Left forelimb (tissue), 1 donor: ENCODE results near the gene ZFAND3.
"Not testable (repeated sequence)": the region's sequence is repeated elsewhere in the genome, so short reads cannot be mapped to it uniquely, and the experiment has no call there.

Experiments
- DNase-seq: peaks from one replicate; pipeline ENCODE4 v3.0.0-alpha.2; 2018; ENCODE audit warnings: low spot score

Gene ZFAND3

DNA sequence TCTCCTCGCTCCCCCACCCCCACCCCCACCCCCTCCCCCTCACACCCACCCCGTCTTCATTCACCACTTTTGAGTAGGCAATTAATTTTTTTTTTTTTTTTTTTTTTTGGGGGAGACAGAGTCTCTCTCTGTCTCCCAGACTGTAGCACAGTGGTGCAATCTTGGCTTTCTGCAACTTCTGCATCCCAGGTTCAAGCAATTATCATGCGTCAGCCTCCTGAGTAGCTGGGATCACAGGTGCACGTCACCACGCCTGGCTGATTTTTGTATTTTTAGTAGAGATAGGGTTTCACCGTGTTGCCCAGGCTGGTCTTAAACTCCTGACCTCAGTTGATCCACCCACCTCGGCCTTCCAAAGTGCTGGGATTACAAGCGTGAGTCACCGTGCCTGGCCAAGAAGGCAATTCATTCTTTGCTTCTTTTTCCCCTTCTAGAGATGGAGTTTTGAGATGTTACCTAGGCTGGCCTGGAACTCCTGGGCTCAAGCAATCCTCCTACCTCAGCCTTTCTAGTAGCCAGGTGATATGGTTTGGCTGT, 230.4 kb downstream of the ZFAND3 start:
- not testable (repeated sequence) for DNase-seq

DNA sequence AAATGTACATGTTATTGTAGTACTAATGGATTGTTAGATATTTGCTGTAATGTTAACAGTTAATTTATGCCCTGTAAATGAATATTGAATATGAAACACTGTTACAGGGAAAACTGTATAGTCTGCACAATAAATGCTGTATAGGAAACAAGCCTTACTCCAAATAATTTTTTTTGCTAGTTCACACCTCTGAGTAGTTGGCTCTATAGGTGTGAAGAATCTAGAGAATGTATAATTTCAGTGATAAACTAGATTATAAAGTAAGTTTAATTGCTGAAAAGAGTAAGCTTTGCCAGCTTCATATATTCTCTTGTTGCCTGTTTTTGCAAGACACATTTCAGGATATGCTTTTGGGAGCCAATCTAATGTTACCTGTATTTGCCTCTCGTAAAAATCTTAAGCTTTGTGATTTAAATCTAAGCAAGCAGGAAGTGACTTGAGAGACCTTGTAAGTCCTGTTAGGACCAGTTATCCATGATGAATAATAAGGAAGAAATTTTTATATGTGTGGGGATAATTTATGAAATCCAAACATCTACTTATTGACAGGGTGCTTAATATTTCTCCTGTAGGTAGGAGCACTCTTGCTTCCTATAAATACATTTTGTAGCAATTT, 232.4 kb downstream of the ZFAND3 start:
- no peak for DNase-seq

DNA sequence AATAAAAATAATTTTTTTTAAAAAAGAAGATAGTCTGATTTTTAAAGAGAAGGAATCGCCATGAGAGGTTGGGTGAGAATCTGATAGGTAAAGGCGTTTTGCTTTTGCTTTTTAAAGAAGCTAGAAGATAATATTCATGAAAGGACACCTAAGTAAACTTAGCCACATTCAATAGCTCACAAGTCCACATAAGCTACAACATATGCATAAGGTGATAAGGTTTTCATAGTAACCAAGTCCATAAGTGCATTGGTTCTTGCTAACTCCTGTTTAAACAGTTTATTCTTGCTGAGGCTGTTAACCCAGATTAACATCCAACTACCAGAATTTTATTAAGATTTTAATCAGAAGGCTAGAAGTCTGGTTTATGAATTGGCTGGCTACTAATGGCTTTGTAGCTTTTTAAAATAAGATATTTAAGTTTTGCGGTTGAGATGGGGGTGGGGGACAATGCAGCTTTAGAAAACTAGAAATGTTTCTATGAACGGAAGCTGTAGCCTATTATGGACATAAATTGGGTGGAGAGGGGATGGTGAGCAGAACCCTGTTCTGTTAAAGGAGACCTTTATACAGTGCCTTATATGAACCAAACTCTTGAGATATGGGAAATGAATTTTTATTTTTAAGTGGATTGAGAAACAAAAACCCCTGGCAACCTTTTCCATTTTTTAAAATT, 235.1 kb downstream of the ZFAND3 start:
- DNase-seq: no peak

DNA sequence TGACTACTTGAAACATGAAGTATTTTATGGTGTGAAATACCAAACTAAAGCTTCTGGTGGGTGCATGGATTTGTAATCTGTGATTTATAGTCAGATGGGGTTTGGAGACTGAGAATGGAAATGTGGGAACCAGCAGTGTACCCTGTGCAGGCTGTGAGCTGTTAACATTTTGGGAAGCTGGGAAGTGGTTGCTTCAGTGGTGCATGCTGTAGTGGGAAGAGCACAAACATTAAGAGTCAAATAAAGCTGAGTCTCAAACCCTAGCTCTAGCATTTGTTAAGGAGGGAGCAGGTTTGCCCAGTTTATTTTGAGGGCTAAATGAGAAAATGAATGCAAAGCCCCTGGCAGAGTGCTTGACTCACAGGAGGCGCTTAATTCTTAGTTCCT, 235.7 kb downstream of the ZFAND3 start:
- DNase-seq: no peak

DNA sequence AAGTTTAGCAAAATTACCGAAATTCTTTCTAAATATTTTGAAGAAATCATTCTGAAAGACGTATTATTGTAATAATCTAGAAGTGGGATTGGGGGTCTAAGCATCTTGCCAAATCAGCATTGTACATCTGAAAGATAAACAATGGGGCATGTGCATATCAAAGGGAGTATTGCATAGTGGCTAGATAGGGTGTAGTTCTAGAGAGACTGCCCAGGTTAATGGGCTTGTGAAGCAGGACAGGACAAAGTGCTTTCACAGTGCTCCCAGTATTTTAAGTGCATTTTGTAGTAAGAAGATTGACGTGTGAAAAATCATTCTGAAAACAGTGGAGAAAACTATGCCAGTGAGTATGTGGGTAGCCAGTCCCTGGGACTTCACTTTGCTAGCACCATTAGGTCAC, 236.8 kb downstream of the ZFAND3 start:
- no peak for DNase-seq

DNA sequence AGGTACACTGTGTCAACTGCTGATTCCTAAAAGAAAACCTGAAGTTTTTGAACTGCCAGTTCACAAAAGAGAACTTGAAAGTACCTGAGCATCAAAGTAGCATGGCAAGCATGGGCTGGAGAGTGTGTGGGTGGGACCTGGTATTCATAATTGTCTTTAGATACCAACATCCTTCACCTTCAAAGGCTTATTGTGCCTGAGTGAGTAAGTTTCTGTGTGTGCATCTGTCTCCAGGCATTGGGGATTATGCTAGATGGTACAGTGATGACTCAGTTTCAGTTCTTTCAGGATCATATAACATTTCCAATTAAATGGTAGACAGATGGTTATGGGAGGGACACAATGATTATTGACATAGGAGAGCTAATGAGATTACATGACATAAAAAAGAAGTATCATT, 238.5 kb downstream of the ZFAND3 start:
- no peak for DNase-seq

DNA sequence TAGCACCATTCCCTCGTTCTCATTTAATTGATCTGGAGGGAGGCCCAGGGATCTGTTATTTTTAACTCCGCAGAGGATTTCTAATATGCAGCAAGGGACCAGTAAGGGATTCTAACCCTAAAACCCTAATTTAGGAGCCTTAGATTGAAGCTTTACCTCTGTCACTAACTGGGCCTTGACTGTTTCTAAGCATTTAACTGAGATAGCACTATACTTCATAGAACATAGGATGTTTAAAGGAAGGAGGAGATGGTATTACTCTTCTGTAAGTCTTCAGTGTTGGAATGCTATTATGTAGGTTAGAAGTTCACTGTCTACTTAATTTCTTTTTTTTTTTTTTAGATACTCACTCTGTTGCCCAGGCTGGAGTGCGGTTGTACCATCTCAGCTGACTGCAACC, 242.5 kb downstream of the ZFAND3 start:
- DNase-seq: no peak

DNA sequence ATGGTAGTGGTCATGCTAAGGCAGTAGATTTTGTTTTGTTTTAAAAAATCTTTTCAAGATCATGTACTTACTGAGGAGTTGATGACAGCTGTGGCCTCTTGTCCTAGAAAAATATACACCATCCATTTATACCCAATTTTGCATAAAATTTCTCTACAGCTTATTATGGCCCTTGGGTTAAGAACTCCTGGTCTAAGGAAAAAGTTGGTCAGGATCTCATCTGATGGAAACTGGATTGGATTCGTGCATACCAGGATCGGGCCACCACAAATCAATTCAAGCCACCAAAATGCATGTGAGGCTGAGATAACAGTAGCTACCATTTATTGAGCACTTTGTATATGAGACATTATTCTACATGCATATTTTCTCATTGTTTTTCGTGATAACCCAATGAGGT, 244.4 kb downstream of the ZFAND3 start:
- DNase-seq: no peak

DNA sequence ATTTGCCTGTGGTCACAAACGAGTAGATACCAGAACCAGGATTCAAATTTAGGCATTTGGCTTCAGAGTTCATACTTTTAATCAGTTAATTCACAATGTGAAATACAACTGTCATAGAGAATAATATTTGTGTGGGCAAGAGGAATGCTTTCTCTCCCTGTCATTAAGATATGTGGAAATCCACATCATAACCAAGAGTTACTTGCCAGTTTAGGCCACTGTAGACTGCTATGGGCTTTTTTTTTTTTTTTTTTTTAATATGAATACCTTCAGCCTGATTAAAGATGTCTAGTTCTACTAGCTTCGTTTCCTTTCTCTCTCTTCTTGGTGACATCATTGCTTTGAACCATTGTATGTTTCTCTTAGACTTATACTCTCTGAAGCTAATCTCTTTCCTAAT, 244.9 kb downstream of the ZFAND3 start:
- no peak for DNase-seq

DNA sequence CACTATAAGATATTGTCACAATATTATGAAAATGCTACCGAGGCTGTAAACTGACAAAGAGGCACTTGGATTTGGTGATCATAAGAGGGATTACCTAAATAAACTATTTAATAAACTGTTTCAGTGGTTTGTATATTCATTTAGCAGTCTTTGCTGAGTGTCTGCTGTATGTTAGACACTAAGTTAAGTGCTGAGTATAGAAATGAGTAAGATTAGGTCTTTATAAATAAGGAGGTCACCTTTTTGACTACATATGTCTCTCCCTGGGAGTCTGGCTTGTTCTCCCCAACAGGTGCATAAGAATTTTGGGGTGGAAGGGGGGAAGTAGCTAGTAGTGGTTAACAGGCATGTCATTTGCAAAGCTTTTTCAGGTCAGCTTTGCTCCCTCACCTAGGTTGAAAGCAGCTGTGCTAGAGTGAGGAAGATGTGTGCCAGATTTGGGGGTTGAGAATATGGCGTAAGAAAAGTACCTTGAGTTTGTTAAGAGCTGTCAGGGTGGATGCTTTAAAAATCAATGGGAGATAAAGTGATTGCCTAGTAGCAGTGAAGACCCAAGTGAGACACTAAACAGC, 246.3 kb downstream of the ZFAND3 start:
- DNase-seq: no peak

DNA sequence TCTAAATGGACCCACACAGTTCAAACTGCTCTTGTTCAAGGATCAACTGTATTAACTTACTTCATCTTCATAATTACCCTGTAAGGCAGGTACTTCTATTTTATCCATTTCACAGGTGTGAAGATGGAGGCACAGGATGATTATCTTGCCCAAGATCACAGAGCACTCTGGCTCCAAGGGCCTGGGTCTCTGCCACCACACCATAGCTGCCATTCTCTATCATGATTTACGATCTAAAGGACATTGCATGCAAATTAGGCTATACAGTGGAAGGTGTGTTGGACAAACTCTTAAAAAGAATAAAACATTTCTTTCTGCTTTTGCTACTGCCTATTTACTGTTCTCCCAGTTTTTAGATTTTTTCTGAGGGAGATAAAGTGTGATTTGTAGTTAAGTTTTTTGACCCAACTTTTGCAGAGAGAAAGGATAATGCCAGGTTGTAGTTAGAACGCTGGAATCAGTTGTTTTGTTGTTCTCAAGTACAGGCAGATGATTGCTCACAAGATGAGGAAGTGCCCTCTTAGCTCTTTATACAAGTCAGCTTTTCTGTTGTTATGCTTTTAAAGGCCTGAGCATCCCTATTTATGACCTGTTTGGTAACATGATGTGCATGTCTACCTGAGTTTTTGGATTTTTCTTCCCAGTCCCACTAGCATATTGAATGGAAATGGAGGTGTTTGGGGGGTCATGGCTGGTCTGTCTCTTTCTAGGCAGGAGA, 247.9 kb downstream of the ZFAND3 start:
- no peak for DNase-seq

DNA sequence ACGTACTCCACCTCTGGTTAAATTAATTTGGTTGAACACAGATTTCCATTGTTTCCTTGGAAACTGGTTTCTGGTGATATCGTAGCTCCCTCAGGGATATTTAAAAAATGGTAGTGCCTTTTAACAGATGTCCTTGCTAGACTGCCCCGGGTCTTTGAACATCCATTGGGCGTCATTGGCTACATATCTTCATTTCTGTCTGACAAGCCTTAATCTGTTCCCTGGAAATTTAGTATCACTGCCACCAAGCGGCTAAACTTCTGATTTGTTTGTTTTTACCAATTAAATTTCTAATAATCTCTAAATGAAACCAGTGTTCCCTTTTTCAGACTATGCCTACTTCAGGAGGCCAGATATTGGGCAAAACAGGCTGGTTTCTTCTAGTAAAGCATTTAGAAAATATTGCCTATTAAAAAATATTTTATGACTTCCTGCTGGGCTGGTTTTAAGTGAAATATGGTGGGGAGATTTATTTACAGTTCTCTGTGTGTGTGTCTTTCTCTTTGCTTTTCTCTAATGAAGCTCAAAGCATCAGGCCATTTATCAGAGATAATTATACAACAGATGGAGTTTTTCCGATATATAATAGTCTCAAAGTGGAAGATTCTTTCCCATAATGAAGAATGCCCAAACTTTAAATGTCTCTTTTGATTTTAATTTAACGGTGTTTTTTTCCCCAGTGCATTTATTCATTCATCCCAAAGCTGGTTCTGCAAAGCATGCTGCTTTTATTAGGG, 249.5 kb downstream of the ZFAND3 start:
- DNase-seq: no peak

DNA sequence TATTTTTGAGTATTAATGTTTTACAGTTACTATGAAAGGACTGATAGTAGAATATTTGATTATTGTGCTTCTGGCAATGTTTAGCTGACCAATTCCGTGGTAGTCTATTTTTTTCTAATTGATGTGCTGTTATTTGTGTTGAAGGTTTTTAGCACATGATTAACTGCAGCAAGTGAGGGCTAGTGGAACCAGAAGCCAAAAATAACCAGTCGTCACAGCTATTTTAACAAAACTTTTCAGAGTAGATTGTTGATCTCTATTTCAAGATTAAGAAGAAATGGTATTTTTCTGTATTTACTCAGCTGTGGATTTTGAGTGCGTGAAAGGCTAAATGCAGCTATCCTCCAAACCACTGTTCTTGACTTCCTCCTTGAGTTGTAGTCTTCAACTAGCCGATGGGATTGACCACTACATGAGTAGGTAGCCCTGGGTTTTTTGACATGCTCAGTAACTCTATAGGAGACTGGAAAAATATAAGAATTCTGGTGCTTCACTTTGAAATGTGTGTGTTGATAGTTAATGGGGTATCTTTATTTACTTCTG, 258.0 kb downstream of the ZFAND3 start:
- DNase-seq: no peak

DNA sequence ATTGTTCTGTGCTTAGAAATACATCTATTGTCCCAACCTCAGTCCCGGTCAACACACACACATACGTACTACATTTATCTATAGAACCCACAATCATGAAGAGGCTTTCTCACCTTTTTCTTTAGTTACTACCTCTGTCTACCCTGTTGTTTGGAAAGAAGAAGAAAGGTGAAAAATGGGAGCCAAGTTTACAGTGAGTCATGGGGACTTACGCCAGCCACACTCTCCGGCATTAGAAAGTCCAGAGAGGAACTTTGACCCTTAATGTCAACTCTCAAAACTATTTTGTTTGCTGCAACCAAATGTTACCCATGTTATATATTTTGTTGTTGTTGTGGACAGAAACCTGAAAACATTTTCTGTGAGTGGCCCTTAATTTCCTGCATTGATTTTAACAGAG, 259.1 kb downstream of the ZFAND3 start:
- DNase-seq: no peak

DNA sequence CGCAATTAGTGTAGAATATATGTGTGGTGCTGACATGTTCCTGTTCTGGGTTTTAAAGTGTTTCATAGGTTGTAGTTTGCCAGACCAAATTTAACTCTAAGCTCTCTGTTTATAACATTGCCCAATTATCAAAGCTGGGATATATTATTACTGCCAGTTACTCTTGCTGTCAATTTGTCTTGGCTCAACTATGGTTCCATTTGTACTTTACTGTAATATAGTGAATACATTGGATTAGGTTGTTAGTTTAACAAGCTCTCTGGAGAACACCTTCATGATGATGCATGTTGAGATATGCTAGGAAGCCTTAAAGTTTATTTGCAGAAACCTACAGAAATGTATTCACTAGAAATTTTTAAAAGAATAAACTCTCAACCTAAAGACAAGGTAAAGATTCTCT, 259.6 kb downstream of the ZFAND3 start:
- DNase-seq: no peak

DNA sequence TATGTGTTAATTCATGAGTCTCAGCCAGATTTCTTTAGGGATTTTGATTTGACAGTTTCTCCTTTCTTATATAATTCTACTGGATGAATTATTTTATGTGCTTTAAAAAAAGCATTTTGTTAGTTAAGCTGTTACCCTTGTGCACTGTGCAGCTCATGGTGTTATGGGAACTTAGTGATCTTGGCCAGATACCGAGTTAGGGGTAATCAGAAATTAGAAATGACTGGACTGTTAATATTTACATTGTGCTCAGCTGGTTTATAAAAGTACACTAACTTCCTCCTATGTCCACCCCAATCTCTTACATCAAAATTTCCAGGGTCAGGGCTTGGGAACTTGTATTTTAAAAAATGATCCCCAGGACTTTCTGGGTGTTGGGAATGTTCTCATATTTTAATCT, 260.0 kb downstream of the ZFAND3 start:
- DNase-seq: no peak

DNA sequence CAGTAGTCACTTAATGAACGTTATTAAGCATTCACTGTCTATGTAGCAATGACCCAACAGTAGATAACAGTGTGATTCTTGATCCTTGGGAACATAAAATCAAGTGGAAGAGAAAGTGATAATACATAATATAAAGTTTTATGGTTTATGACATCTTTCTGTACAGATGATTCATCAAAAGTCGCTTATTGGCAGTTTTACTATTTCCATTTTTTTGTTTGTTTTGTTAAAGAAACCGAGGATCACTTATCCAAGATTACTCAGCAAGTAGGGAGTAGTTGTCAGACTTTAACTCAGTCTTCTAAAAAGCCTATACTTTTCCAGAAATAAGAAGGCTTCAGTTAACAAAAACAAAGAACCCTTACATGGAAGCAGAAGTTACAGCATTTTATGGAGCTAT, 260.8 kb downstream of the ZFAND3 start:
- DNase-seq: no peak

DNA sequence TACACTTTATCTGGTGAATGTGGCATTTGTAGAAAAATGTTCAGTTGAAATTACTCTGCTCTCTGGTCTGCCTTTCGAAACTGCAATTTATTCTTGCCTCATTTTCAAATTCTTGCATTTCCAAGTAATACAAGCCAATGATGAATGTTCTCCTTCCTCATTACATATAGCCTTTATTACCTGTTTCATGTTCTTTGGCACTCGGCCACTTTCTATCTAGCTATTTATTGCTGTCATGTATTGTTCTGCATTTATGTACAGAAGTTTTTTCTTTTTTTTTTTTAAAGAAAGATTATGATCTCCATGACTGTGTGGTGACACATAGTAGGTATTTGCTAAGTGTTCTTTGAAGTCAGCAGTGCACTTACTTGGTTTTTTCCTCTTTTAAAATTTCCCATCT, 261.4 kb downstream of the ZFAND3 start:
- no peak for DNase-seq

DNA sequence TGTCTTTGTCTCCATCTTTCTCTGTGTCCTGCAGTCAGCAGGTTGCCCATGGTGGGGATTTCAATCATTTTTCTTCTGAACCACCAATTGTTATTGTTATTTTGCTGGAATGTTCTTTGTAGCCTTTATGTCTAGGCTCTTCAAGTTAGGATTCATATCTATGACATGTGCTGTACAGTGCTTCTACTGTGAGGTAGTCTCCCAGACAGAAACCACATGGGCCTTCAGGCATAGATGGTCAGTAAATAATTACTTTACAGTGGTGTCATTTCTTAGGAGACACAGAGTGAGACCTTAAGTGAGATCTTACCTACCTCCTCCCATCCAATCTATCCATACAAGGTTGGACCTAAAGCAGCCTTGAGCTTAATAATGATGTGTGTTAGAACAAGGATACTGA, 265.5 kb downstream of the ZFAND3 start:
- no peak for DNase-seq

DNA sequence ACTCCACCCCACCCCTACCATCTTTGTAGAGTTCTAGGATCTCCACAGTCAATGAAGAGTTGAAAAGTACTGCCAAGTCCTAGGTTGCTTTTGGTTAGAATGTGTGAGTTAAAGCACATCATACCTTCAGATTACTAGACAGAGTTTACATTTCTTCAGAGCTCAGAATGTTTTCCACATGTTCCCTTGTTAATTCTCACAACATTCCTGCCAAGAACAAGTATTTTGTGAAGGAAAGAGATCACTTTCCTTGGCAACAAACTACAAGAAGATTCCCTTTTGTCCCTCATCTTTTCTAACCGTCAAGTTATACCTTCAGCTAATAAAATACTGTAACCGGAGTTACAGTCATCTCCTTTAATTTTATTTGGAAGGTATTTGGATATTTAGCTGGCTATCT, 266.8 kb downstream of the ZFAND3 start:
- DNase-seq: no peak

DNA sequence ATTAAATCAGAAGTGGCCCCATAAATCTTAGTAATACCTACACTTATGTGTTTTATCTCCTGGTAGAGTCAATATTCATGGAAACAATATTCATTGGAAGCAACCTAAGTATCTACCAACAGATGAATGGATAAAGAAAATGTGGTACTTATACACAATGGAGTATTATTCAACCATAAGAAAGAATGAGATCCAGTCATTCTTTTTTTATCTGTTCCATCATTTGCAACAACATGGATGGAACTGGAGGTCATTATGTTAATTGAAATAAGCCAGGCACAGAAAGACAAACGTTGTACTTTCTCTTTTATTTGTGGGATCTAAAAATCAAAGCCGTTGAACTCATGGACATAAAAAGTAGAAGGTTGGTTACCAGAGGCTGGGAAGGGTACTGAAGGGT, 268.5 kb downstream of the ZFAND3 start:
- no peak for DNase-seq

DNA sequence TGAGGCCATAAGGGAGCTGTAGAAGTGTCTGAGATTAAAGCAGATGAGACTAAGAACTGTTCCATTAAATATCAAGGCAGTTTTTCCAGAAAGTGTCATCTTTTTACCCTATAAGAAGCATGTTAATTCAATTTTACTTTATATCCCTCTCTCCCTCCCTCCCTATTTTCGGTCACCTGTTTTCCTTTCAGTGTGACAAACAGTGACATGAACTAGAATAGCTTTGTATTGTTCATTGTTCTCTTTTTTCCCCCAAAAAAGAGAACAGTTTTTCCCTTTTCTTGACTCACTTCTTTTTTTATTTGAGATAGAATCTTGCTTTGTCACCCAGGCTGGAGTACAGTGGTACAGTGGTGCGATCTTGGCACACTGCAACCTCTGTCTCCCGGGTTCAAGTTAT, 269.3 kb downstream of the ZFAND3 start:
- DNase-seq: no peak
